Ovary (tissue), 3 donors: ENCODE data around the gene KRT35.

Source experiments
- EP300 ChIP-seq: sonication (generic); formaldehyde crosslinking; IDR thresholded peaks from one replicate; pipeline ENCODE4 v1.6.1; 2017; ENCODE audit warnings: antibody characterized with exemption
- POLR2A ChIP-seq: fragments of 450-650 bp; IDR thresholded peaks from one replicate; pipeline ENCODE4 v1.6.1; 2017; ENCODE audit warnings: antibody characterized with exemption, mild to moderate bottlenecking, moderate library complexity
- TF ChIP-seq, protein P1 (sequence below), 3 donors: fragments of 450-650 bp in 2 of 3; fragments of 200-600 bp in 1 of 3; IDR thresholded peaks; one replicate each; pipeline versions ENCODE4 v1.5.1 to v1.8.0; 2016 to 2022; ENCODE audit warnings: antibody characterized with exemption in 3 of 3, mild to moderate bottlenecking in 1 of 3
- donor health status: DM: no; HTN: no; CAD: no.

DNA sequence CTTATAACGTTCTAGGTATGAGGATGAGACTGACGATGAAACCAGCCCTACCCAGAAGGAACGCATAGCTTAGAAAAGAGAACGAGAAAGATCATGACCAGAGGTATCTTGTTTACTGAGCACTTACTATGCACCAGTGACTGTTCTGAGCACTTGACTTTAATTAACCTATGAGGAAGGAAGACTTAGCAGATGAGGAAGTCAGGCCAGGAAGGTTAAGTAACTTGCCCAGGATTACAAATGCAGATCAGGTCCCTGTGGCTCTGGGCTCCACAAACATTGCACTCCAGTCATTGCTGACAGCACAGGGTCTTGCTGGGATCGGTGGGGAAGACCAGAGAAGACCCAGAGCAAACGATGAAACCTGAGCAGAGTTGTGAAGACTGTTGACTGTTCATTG, 17.3 kb upstream of the KRT35 start:
- TF ChIP-seq, protein P1, sequence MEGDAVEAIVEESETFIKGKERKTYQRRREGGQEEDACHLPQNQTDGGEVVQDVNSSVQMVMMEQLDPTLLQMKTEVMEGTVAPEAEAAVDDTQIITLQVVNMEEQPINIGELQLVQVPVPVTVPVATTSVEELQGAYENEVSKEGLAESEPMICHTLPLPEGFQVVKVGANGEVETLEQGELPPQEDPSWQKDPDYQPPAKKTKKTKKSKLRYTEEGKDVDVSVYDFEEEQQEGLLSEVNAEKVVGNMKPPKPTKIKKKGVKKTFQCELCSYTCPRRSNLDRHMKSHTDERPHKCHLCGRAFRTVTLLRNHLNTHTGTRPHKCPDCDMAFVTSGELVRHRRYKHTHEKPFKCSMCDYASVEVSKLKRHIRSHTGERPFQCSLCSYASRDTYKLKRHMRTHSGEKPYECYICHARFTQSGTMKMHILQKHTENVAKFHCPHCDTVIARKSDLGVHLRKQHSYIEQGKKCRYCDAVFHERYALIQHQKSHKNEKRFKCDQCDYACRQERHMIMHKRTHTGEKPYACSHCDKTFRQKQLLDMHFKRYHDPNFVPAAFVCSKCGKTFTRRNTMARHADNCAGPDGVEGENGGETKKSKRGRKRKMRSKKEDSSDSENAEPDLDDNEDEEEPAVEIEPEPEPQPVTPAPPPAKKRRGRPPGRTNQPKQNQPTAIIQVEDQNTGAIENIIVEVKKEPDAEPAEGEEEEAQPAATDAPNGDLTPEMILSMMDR (IDR thresholded peaks at IDR 0.05) = no peak
- TF ChIP-seq EP300 (no peak), POLR2A (no peak)
